ENCODE results near the gene SRRM4.

- TF ChIP-seq CTCF (IDR thresholded peaks at IDR 0.05; ENCODE audit: low read length) (no peak), EZH2 (IDR thresholded peaks at IDR 0.05; ENCODE audit: borderline replicate concordance, low read length) (no peak)
Measured at GRCh38 chr12:119167902-119168301, 186.6 kb downstream of the SRRM4 start.

Data from OCI-LY1 (cell line).